ENCODE measurements around the gene PIK3R5. TPM values are rescaled to one million over a fixed set of nuclear protein-coding genes. Genes with fewer than 3 reads are reported as not detected.

PIK3R5 gene
- total RNA-seq, 1 experiment from 2014 or later: 5.9 TPM

GRCh38 chr17:8951206-8951605, 14.3 kb downstream of the PIK3R5 start:
- DNase-seq (ENCODE audit: low spot score) (no peak), ATAC-seq (no peak)
- peaks cover 15% of the 10 kb centered on the region for H3K4me1 Mint-ChIP-seq
- H3K27me3 Mint-ChIP-seq (ENCODE audit: low read depth): peaks cover 4% of the 10 kb centered on the region; the same call in 1 of the 2 replicates
- H3K27ac Mint-ChIP-seq: no peak overlapping the region
- TF ChIP-seq, protein P1, sequence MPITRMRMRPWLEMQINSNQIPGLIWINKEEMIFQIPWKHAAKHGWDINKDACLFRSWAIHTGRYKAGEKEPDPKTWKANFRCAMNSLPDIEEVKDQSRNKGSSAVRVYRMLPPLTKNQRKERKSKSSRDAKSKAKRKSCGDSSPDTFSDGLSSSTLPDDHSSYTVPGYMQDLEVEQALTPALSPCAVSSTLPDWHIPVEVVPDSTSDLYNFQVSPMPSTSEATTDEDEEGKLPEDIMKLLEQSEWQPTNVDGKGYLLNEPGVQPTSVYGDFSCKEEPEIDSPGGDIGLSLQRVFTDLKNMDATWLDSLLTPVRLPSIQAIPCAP (CRISPR knock-in tag; IDR thresholded peaks at IDR 0.05): no peak
- TF ChIP-seq JAZF1 (CRISPR knock-in tag; IDR thresholded peaks at IDR 0.05): no peak
- TF ChIP-seq FOXK1 (CRISPR knock-in tag; IDR thresholded peaks at IDR 0.05): no peak
- TF ChIP-seq, protein P2, sequence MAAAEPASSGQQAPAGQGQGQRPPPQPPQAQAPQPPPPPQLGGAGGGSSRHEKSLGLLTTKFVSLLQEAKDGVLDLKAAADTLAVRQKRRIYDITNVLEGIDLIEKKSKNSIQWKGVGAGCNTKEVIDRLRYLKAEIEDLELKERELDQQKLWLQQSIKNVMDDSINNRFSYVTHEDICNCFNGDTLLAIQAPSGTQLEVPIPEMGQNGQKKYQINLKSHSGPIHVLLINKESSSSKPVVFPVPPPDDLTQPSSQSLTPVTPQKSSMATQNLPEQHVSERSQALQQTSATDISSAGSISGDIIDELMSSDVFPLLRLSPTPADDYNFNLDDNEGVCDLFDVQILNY (CRISPR knock-in tag; IDR thresholded peaks at IDR 0.05): no peak
- TF ChIP-seq, protein P3, sequence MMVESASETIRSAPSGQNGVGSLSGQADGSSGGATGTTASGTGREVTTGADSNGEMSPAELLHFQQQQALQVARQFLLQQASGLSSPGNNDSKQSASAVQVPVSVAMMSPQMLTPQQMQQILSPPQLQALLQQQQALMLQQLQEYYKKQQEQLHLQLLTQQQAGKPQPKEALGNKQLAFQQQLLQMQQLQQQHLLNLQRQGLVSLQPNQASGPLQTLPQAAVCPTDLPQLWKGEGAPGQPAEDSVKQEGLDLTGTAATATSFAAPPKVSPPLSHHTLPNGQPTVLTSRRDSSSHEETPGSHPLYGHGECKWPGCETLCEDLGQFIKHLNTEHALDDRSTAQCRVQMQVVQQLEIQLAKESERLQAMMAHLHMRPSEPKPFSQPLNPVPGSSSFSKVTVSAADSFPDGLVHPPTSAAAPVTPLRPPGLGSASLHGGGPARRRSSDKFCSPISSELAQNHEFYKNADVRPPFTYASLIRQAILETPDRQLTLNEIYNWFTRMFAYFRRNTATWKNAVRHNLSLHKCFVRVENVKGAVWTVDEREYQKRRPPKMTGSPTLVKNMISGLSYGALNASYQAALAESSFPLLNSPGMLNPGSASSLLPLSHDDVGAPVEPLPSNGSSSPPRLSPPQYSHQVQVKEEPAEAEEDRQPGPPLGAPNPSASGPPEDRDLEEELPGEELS (CRISPR knock-in tag; IDR thresholded peaks at IDR 0.05): no peak
- TF ChIP-seq MYBL2 (CRISPR knock-in tag; IDR thresholded peaks at IDR 0.05): no peak
- TF ChIP-seq ZMAT4 (CRISPR knock-in tag; IDR thresholded peaks at IDR 0.05): no peak
- no peak for TF ChIP-seq ZNF671 (CRISPR knock-in tag; IDR thresholded peaks at IDR 0.05)
- TF ChIP-seq TP53 (CRISPR knock-in tag; IDR thresholded peaks at IDR 0.05): no peak
- no peak for TF ChIP-seq ESRRA (CRISPR knock-in tag; IDR thresholded peaks at IDR 0.05; ENCODE audit: borderline replicate concordance)
- no peak for TF ChIP-seq ETV6 (CRISPR knock-in tag; IDR thresholded peaks at IDR 0.05)
- TF ChIP-seq, protein P4, sequence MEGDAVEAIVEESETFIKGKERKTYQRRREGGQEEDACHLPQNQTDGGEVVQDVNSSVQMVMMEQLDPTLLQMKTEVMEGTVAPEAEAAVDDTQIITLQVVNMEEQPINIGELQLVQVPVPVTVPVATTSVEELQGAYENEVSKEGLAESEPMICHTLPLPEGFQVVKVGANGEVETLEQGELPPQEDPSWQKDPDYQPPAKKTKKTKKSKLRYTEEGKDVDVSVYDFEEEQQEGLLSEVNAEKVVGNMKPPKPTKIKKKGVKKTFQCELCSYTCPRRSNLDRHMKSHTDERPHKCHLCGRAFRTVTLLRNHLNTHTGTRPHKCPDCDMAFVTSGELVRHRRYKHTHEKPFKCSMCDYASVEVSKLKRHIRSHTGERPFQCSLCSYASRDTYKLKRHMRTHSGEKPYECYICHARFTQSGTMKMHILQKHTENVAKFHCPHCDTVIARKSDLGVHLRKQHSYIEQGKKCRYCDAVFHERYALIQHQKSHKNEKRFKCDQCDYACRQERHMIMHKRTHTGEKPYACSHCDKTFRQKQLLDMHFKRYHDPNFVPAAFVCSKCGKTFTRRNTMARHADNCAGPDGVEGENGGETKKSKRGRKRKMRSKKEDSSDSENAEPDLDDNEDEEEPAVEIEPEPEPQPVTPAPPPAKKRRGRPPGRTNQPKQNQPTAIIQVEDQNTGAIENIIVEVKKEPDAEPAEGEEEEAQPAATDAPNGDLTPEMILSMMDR (IDR thresholded peaks at IDR 0.05): no peak
- TF ChIP-seq MXD4 (CRISPR knock-in tag; IDR thresholded peaks at IDR 0.05; ENCODE audit: borderline replicate concordance): no peak
- TF ChIP-seq EMX1 (CRISPR knock-in tag; IDR thresholded peaks at IDR 0.05): no peak
- TF ChIP-seq ZNF232 (CRISPR knock-in tag; IDR thresholded peaks at IDR 0.05): no peak
- no peaks in the 10 kb centered on the region for H3K36me3 Mint-ChIP-seq
- no peak overlapping the region for H3K4me3 Mint-ChIP-seq
- CTCF ChIA-PET: no interaction called here
- peaks cover 26% of the 10 kb centered on the region for H3K9me3 Mint-ChIP-seq
- POLR2A ChIA-PET: no interaction called here

DNA sequence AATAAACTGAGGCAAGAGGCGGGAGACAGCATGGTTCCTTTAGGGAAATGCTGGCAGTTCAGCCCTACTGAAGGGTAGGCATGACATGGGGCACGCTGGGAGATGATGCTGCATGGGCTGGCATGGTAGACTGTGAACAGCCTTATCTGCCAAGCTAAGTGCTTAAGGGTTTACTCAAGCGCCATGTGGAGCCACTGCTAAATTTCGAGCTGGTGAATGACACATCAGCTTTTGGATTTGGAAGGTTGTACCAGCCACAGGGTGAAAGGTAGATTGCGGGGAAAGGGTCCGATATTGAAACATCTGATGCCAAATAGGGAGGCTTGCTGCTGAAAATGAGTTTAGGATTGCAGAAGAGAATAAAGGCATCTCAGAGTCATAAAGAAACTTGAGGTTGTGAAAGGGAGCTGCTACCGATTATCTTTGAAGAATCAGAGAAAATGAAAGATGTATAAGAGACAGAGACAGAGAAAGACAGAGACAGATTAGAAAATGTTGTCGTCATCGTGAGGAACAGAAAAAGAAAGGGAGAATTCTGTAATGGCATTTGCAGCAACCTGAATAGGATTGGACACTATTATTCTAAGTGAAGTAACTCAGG, 16.3 kb downstream of the PIK3R5 start:
- DNase-seq (ENCODE audit: low spot score): no peak
- peaks cover 1% of the 10 kb centered on the region for H3K4me1 Mint-ChIP-seq
- ChIA-PET POLR2A (no interaction called here), CTCF (no interaction called here)
- no peak overlapping the region for H3K27ac Mint-ChIP-seq
- H3K27me3 Mint-ChIP-seq (ENCODE audit: low read depth): peaks cover 4% of the 10 kb centered on the region; the same call in 1 of the 2 replicates
- peaks cover 31% of the 10 kb centered on the region for H3K9me3 Mint-ChIP-seq
- no peak for ATAC-seq
- no peak overlapping the region for H3K4me3 Mint-ChIP-seq
- H3K36me3 Mint-ChIP-seq: peaks cover 4% of the 10 kb centered on the region; the same call in 1 of the 2 replicates
- TF ChIP-seq ZBTB21 (CRISPR knock-in tag; IDR thresholded peaks at IDR 0.05; ENCODE audit: borderline replicate concordance) (no peak), ATF2 (CRISPR knock-in tag; IDR thresholded peaks at IDR 0.05; ENCODE audit: borderline replicate concordance, low read depth) (no peak), NR1H2 (CRISPR knock-in tag; IDR thresholded peaks at IDR 0.05) (no peak), ERG (CRISPR knock-in tag; IDR thresholded peaks at IDR 0.05) (no peak), NR3C1 (CRISPR knock-in tag; conservative IDR thresholded peaks at IDR 0.05; ENCODE audit: low read depth) (no peak), ELF4 (CRISPR knock-in tag; IDR thresholded peaks at IDR 0.05; ENCODE audit: low read depth) (no peak), MXD4 (CRISPR knock-in tag; IDR thresholded peaks at IDR 0.05; ENCODE audit: borderline replicate concordance) (no peak), ATF3 (CRISPR knock-in tag; conservative IDR thresholded peaks at IDR 0.05) (no peak), CDX4 (CRISPR knock-in tag; IDR thresholded peaks at IDR 0.05; ENCODE audit: borderline replicate concordance) (no peak), TP53 (CRISPR knock-in tag; IDR thresholded peaks at IDR 0.05) (no peak), CBFB (CRISPR knock-in tag; IDR thresholded peaks at IDR 0.05; ENCODE audit: low read depth) (no peak), ESRRA (CRISPR knock-in tag; IDR thresholded peaks at IDR 0.05; ENCODE audit: borderline replicate concordance) (no peak)

Measured in WTC11 (cell line).